LHCN-M2 (cell line): ENCODE data around the gene PARVB. TPM values are rescaled to one million over a fixed set of nuclear protein-coding genes. Genes with fewer than 3 reads are reported as not detected.

Source experiments
- DNase-seq: peaks from one replicate; pipeline ENCODE4 v3.0.0-alpha.2; 2012; ENCODE audit warnings: low read depth
- total RNA-seq: library from RNA; depleted of rRNA; stranded (reverse); fragments of >200 nt; gene quantifications from 2 replicates; pipeline ENCODE4 v1.2.3, GENCODE V29; 2014

Gene PARVB
- total RNA-seq, 1 experiment from 2014 or later, result 51.7 TPM

DNA sequence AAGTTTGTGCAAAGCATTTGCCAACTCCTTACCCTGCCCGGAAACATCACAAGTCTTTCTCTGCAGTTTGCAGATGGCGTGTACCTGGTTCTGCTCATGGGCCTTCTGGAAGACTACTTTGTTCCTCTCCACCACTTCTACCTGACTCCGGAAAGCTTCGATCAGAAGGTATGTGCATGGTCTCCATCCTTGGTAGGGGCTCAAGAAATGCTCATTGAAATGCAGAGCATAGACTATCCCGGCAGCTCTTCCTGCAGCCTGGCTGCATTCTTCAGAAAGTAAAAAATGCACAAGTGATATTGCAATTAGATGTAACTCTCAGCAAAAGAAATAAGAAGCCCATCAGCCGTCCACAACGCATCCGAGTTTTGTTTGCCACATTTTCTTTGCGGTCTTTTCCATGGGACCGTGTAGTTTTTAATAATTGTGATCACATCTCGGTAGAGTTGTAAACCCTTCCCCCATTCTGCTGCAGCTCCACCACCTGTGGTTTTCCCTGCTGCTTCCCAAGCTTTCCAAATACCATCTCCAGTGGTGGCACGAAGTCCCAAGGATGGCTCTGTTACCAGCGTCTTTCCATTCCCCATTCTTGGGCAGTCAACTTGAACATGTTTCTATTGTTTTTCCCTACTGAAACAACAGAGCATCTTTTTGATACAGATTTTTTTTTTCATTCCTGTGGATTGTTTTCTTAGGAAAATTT is 134.0 kb downstream of the PARVB start:
- no peak for DNase-seq

DNA sequence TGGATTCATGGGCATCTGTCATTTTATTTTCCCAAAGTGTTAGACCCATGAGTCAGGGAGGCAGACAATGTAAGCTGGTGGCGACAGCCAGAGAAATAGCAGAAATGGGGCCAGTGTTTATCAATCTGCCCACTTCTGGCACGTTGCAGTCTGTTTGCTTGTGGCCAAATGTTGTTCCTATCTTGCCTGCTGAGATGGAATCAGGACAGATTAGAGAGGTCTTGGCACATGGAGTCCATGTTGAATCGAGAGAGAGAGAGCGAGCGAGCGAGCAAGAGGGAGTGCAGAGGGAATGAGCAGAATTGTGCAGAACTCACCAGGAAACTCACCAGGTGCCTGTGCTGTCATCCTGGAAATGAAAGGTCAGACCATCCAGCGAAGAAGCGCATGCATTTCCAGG is 134.7 kb downstream of the PARVB start:
- DNase-seq, result no peak

- no peak for DNase-seq
Measured at GRCh38 chr22:44159221-44159620, 135.1 kb downstream of the PARVB start.

GRCh38 chr22:44159811-44160210 is 135.7 kb downstream of the PARVB start:
- peak; percentile 59 for DNase-seq

DNA sequence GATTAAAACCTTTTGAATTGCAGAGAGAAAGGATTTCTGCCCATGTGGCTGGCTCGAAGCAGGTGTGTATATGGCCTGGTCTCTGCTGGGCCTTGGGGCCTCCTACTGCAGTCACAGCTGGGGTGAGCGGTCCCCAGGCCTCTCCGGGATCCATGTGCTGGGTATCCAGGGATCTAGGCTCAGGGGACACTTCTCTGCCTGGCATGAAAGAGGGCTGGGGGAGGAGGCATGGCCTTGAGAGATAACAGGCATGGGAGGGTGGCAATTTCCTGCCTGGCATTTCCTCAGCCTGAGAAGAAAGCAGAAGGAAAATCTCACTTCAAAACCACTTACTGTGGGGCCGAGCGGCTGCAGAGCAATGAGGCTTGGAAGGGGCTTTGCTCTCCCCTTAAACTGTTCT is 136.3 kb downstream of the PARVB start:
- no peak for DNase-seq

DNA sequence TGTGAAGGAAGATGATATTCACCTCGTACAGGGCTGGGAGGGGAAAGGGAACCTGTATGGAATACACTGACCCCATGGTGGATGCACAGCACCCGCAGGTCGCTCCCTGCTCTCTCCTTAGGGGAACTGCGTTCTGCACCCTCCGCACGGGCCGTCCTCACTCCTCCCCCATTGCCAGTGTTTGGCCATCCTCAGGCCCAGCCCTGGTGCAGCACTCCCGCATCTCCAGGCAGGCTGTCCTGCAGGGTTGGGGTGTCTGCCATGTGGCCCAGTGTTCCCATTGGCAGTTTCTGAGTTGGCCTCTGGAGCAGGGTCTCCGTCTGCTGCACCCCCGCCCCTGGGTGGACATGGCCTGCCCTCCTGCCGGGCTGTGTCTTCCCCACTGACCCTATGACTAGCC is 137.6 kb downstream of the PARVB start:
- no peak for DNase-seq

DNA sequence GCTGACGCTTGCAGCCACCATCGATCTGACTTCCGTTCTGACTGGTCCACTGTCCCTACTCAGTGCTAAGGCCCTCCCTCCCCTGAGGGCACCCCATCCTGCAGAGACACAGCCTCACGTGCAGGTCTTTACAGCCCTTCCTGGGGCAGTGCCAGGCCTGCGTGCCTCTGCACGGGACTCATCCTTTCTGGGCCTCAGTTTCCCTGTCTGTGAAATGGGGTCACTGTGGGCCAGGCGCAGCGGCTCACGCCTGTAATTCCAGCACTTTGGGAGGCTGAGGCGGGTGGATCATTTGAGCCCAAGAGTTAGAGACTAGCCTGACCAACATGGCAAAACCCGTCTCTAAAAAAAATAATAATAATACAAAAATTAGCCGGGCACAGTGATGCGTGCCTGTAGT is 138.9 kb downstream of the PARVB start:
- DNase-seq, result no peak

DNA sequence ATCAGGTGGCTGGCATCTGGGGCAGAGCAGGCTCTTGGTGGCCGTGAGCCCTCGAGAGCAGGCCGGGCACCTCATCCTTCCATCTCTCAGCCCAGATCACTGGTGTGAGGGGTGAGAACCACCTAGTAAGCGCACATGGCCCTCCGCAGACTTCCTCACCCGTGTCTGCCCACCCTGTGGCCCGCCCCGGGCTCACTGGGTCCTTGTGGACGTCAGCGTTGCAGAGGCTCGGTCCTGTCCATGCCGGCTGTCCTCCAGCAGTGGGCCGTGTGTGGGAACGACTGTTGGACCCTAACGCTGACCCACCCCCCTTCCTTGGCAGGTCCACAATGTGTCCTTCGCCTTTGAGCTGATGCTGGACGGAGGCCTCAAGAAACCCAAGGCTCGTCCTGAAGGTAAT is 139.4 kb downstream of the PARVB start:
- no peak for DNase-seq

GRCh38 chr22:44164031-44164430 is 139.9 kb downstream of the PARVB start:
- no peak for DNase-seq

- no peak for DNase-seq
Measured at GRCh38 chr22:44165286-44165874, 141.3 kb downstream of the PARVB start.

GRCh38 chr22:44166498-44167276 is 142.6 kb downstream of the PARVB start:
- DNase-seq, result no peak

- no peak for DNase-seq
Measured at GRCh38 chr22:44167501-44167900, 143.4 kb downstream of the PARVB start.

GRCh38 chr22:44168206-44168605 is 144.1 kb downstream of the PARVB start:
- DNase-seq, result no peak

- DNase-seq, result no peak
Measured at GRCh38 chr22:44170470-44170869, 146.4 kb downstream of the PARVB start.

- no peak for DNase-seq
Measured at GRCh38 chr22:44171561-44171960, 147.5 kb downstream of the PARVB start.

DNA sequence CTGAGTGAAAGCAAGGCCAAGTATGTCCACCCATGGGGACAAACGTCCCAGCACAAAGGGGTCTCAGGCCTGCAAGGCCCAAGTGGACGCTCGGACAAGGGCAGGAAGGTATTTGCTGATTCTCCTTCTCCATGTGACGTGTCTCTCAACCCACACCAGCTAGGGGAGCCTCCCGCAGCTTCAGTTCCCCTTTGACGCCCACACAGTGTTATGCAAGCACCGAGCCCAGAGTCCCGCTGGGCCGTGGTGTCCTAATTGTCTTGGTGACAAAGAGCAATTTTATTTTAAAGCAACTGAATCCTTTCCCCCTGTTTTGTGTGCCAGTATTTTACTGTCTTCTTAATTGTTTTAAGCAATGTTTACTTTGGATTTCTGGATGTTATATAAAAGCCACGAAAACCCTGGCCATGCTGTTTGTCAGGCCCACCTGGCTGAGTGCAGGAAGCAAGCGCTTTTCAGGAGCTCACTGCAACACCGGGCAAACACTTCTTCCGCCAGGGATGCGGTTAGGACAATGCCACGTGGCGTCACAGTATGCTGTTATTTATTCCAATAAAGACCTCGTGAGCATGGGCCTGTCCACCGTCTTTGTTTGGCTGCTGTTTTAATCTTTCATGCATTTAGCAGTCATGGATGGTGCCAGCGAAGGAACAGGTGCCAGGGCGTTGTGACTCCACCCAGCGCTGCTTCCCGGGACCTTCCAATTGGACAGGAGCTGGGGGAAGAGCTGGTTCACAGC is 148.4 kb downstream of the PARVB start:
- DNase-seq, result no peak

DNA sequence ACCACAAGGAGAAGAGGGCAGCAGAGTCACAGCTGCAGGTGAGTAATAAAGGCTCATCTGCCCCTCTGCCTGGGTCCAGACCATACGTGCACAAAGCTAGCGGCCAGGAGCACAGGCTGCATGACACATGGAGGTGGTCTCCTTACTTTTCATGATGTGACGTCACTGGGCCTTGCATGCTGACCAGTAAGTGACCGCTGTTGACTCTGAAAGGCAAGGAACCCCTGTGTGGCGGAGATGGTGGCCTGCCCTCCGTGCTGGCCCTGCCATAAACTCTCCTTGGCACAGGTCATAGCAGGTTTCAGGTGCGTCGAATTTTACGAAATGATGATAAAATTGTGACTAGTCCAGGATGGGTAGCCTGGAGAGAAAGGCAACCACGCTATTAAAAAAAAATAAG is 149.1 kb downstream of the PARVB start:
- no peak for DNase-seq

- no peak for DNase-seq
Measured at GRCh38 chr22:44175676-44176075, 151.6 kb downstream of the PARVB start.

- no peak for DNase-seq
Measured at GRCh38 chr22:44179196-44179988, 155.3 kb downstream of the PARVB start.

GRCh38 chr22:44179989-44180705 is 156.0 kb downstream of the PARVB start:
- no peak for DNase-seq

GRCh38 chr22:44180706-44181032 is 156.6 kb downstream of the PARVB start, which contains the start of gene PARVG:
Gene PARVG, plus strand, starts transcription at chr22:44180925. Its CDS starts 2,405 bp downstream, at chr22:44183330.
- DNase-seq, result no peak
